Measurements from ENCODE around the gene STON1. TPM values are rescaled to one million over a fixed set of nuclear protein-coding genes. Genes with fewer than 3 reads are reported as not detected.

The STON1 gene
- polyA plus RNA-seq, 2 of the 4 experiments (the other 2 are of a cell fraction), result 0.88 to 1.0 TPM

- ATAC-seq (no peak), FAIRE-seq (no peak), DNase-seq (ENCODE audit: low read depth in 1 of 2, low spot score in 1 of 2) (no peak)
- Histone ChIP-seq H3K9me3 (no peaks in the 10 kb centered on the region), H3K4me1 (no peaks in the 10 kb centered on the region), H3K4me2 (no peak overlapping the region), H3K4me3 (no peak overlapping the region), H3K27ac (no peak overlapping the region)
- ChIA-PET CTCF (interaction anchor here (0.6 to 1.2 kb wide), 2 partner anchors 22 to 1741 kb away, joined by 3 read pairs; no protein-coding TSS in a partner anchor), POLR2A (no interaction called here)
- TF ChIP-seq HES2 (IDR thresholded peaks at IDR 0.05) (no peak), JUN (IDR thresholded peaks at IDR 0.05) (no peak), FOXS1 (CRISPR knock-in tag; IDR thresholded peaks at IDR 0.05) (no peak), MAZ (IDR thresholded peaks at IDR 0.05; ENCODE audit: borderline replicate concordance, low read depth, low read length) (no peak), EP300 (IDR thresholded peaks at IDR 0.05) (no peak), TP53 (CRISPR knock-in tag; IDR thresholded peaks at IDR 0.05) (no peak), KDM1A (IDR thresholded peaks at IDR 0.05; ENCODE audit: low read depth) (no peak)
- WGBS (ENCODE audit: missing lambda C conversion rate), result 0% methylated on average over 2 of the region's 2 CpGs
Observed at GRCh38 chr2:48635786-48636185, 105.8 kb downstream of the STON1 start.

- CTCF ChIA-PET, result interaction anchor here (0.9 to 1.0 kb wide), 2 partner anchors 15 to 16 kb away, joined by 3 to 5 read pairs; no protein-coding TSS in a partner anchor
- TF ChIP-seq USF2 (IDR thresholded peaks at IDR 0.05) (no peak), PBX3 (IDR thresholded peaks at IDR 0.05) (no peak), EHF (CRISPR knock-in tag; IDR thresholded peaks at IDR 0.05) (no peak), HES2 (IDR thresholded peaks at IDR 0.05) (no peak), HOXA7 (CRISPR knock-in tag; IDR thresholded peaks at IDR 0.05) (no peak), SMC3 (IDR thresholded peaks at IDR 0.05) (no peak), HEYL (CRISPR knock-in tag; IDR thresholded peaks at IDR 0.05) (no peak)
- Histone ChIP-seq H3K9me3 (no peaks in the 10 kb centered on the region), H3K27ac (no peak overlapping the region), H3K4me3 (no peak overlapping the region), H3K4me2 (no peak overlapping the region), H3K4me1 (no peaks in the 10 kb centered on the region)
- ATAC-seq (no peak), DNase-seq (ENCODE audit: low read depth in 1 of 2, low spot score in 1 of 2) (no peak), FAIRE-seq (no peak)
- WGBS (ENCODE audit: missing lambda C conversion rate), result 0% methylated on average over 1 of the region's 1 CpG
- POLR2A ChIA-PET, result no interaction called here
Observed at GRCh38 chr2:48638261-48638660, 108.3 kb downstream of the STON1 start.

Small RNA genes within 50 kb of the gene (small RNA-seq; reads per million reads assigned to genes)
- gene RNU6-282P (0 reads per million in 6 experiments), gene TPT1P11 (0 reads per million in 6 experiments)

Other genes starting within 250 kb of the STON1 start
- 31.4 and 33.1 TPM in 2 replicates for gene FOXN2, start 215.5 kb upstream of the STON1 start, polyA plus RNA-seq (2011; rRNA removed)
- gene FOXN2, start 215.5 kb upstream of the STON1 start, polyA plus RNA-seq (2017; fragmentation: RNase III; extraction: RNeasy Plus Mini Kit Qiagen cat#74134 plus additional on column Dnase treatment), result 10.9 to 12.2 TPM (median 12.2 TPM) in 3 replicates
- gene PPP1R21, start 89.4 kb upstream of the STON1 start, polyA plus RNA-seq (2011; rRNA removed), result 26.8 and 43.8 TPM in 2 replicates
- gene PPP1R21, start 89.4 kb upstream of the STON1 start, polyA plus RNA-seq (2017; fragmentation: RNase III; extraction: RNeasy Plus Mini Kit Qiagen cat#74134 plus additional on column Dnase treatment), result 14.3 to 14.7 TPM (median 14.3 TPM) in 3 replicates
- not detected in 2 replicates for gene GTF2A1L, start 87.7 kb downstream of the STON1 start, polyA plus RNA-seq (2011; rRNA removed)
- not detected in 3 replicates for gene GTF2A1L, start 87.7 kb downstream of the STON1 start, polyA plus RNA-seq (2017; fragmentation: RNase III; extraction: RNeasy Plus Mini Kit Qiagen cat#74134 plus additional on column Dnase treatment)
- not detected in 2 replicates for gene LHCGR, start 225.6 kb downstream of the STON1 start, polyA plus RNA-seq (2011; rRNA removed)
- gene LHCGR, start 225.6 kb downstream of the STON1 start, polyA plus RNA-seq (2017; fragmentation: RNase III; extraction: RNeasy Plus Mini Kit Qiagen cat#74134 plus additional on column Dnase treatment), result not detected in 3 replicates